HEK293 (cell line): ENCODE measurements around the gene SNUPN.

Experiments used
- AEBP2 ChIP-seq: fragments of 450-650 bp; formaldehyde crosslinking; IDR thresholded peaks from 2 replicates; pipeline ENCODE4 v1.5.1; 2016; ENCODE audit warnings: missing biosample characterization, missing genetic modification characterization, borderline replicate concordance
- FEZF1 ChIP-seq: fragments of 450-650 bp; formaldehyde crosslinking; IDR thresholded peaks from 2 replicates; pipeline ENCODE4 v1.5.1; 2016; ENCODE audit warnings: missing biosample characterization, missing genetic modification characterization
- GFI1B ChIP-seq: fragments of 450-650 bp; formaldehyde crosslinking; IDR thresholded peaks from 2 replicates; pipeline ENCODE4 v1.5.1; 2016; ENCODE audit warnings: missing biosample characterization, missing genetic modification characterization
- IKZF3 ChIP-seq: fragments of 450-650 bp; IDR thresholded peaks from 2 replicates; pipeline ENCODE4 v1.5.0; 2018; ENCODE audit warnings: missing biosample characterization, mild to moderate bottlenecking, missing genetic modification characterization, moderate library complexity
- MYNN ChIP-seq: fragments of 450-650 bp; formaldehyde crosslinking; IDR thresholded peaks from 2 replicates; pipeline ENCODE4 v1.5.1; 2016; ENCODE audit warnings: missing biosample characterization, missing genetic modification characterization, borderline replicate concordance
- SCRT1 ChIP-seq: fragments of 450-650 bp; formaldehyde crosslinking; IDR thresholded peaks from 2 replicates; pipeline ENCODE4 v1.5.1; 2016; ENCODE audit warnings: missing biosample characterization, missing genetic modification characterization, borderline replicate concordance
- SP2 ChIP-seq: fragments of 450-650 bp; formaldehyde crosslinking; IDR thresholded peaks from 2 replicates; pipeline ENCODE4 v1.5.1; 2016; ENCODE audit warnings: missing biosample characterization, missing genetic modification characterization
- TCF7L2 ChIP-seq: IDR thresholded peaks from 2 replicates; pipeline ENCODE4 v1.6.1; 2011; ENCODE audit warnings: low read depth, mild to moderate bottlenecking, inconsistent platforms, low read length, moderate library complexity, borderline replicate concordance
- ZBTB11 ChIP-seq: fragments of 450-650 bp; formaldehyde crosslinking; conservative IDR thresholded peaks from 2 replicates; pipeline ENCODE4 v1.5.1; 2016; ENCODE audit warnings: low read depth, missing biosample characterization, missing genetic modification characterization
- ZBTB20 ChIP-seq: fragments of 450-650 bp; formaldehyde crosslinking; IDR thresholded peaks from 2 replicates; pipeline ENCODE4 v1.5.1; 2016; ENCODE audit warnings: missing biosample characterization, missing genetic modification characterization
- ZFP37 ChIP-seq: fragments of 450-650 bp; formaldehyde crosslinking; IDR thresholded peaks from 2 replicates; pipeline ENCODE4 v1.5.1; 2016; ENCODE audit warnings: missing biosample characterization, missing genetic modification characterization
- ZNF155 ChIP-seq: fragments of 450-650 bp; formaldehyde crosslinking; IDR thresholded peaks from 2 replicates; pipeline ENCODE4 v1.5.1; 2016; ENCODE audit warnings: missing biosample characterization, missing genetic modification characterization
- ZNF16 ChIP-seq: fragments of 450-650 bp; formaldehyde crosslinking; IDR thresholded peaks from 2 replicates; pipeline ENCODE4 v1.5.1; 2016; ENCODE audit warnings: low read depth, missing biosample characterization, missing genetic modification characterization
- ZNF223 ChIP-seq: fragments of 450-650 bp; formaldehyde crosslinking; IDR thresholded peaks from 2 replicates; pipeline ENCODE4 v1.5.1; 2016; ENCODE audit warnings: missing biosample characterization, missing genetic modification characterization
- ZNF280D ChIP-seq: fragments of 450-650 bp; formaldehyde crosslinking; IDR thresholded peaks from 2 replicates; pipeline ENCODE4 v1.5.1; 2016; ENCODE audit warnings: missing biosample characterization, missing genetic modification characterization
- ZNF324 ChIP-seq: fragments of 450-650 bp; formaldehyde crosslinking; IDR thresholded peaks from 2 replicates; pipeline ENCODE4 v1.5.1; 2016; ENCODE audit warnings: missing biosample characterization, missing genetic modification characterization
- ZNF391 ChIP-seq: fragments of 450-650 bp; formaldehyde crosslinking; IDR thresholded peaks from 2 replicates; pipeline ENCODE4 v1.5.1; 2016; ENCODE audit warnings: low read depth, missing biosample characterization, missing genetic modification characterization, borderline replicate concordance
- ZNF518A ChIP-seq: fragments of 450-650 bp; formaldehyde crosslinking; conservative IDR thresholded peaks from 2 replicates; pipeline ENCODE4 v1.5.1; 2016; ENCODE audit warnings: low read depth, missing biosample characterization, missing genetic modification characterization
- ZNF521 ChIP-seq: fragments of 450-650 bp; formaldehyde crosslinking; IDR thresholded peaks from 2 replicates; pipeline ENCODE4 v1.5.1; 2017; ENCODE audit warnings: missing biosample characterization, mild to moderate bottlenecking, missing genetic modification characterization
- ZNF544 ChIP-seq: fragments of 450-650 bp; formaldehyde crosslinking; IDR thresholded peaks from 2 replicates; pipeline ENCODE4 v1.5.0; 2017; ENCODE audit warnings: missing biosample characterization, missing genetic modification characterization
- ZNF600 ChIP-seq: fragments of 450-650 bp; formaldehyde crosslinking; IDR thresholded peaks from 2 replicates; pipeline ENCODE4 v1.5.1; 2016; ENCODE audit warnings: missing biosample characterization, missing genetic modification characterization
- ZNF629 ChIP-seq: fragments of 450-650 bp; formaldehyde crosslinking; IDR thresholded peaks from 2 replicates; pipeline ENCODE4 v1.5.1; 2017; ENCODE audit warnings: missing biosample characterization, missing genetic modification characterization
- ZNF701 ChIP-seq: fragments of 450-650 bp; formaldehyde crosslinking; IDR thresholded peaks from 2 replicates; pipeline ENCODE4 v1.5.1; 2016; ENCODE audit warnings: missing biosample characterization, missing genetic modification characterization
- ZNF837 ChIP-seq: fragments of 450-650 bp; formaldehyde crosslinking; IDR thresholded peaks from 2 replicates; pipeline ENCODE4 v1.5.1; 2016; ENCODE audit warnings: missing biosample characterization, missing genetic modification characterization
- TF ChIP-seq, protein P1 (sequence below): fragments of 450-650 bp; formaldehyde crosslinking; IDR thresholded peaks from 2 replicates; pipeline ENCODE4 v1.5.1; 2017; ENCODE audit warnings: missing biosample characterization, missing genetic modification characterization

SNUPN gene

DNA sequence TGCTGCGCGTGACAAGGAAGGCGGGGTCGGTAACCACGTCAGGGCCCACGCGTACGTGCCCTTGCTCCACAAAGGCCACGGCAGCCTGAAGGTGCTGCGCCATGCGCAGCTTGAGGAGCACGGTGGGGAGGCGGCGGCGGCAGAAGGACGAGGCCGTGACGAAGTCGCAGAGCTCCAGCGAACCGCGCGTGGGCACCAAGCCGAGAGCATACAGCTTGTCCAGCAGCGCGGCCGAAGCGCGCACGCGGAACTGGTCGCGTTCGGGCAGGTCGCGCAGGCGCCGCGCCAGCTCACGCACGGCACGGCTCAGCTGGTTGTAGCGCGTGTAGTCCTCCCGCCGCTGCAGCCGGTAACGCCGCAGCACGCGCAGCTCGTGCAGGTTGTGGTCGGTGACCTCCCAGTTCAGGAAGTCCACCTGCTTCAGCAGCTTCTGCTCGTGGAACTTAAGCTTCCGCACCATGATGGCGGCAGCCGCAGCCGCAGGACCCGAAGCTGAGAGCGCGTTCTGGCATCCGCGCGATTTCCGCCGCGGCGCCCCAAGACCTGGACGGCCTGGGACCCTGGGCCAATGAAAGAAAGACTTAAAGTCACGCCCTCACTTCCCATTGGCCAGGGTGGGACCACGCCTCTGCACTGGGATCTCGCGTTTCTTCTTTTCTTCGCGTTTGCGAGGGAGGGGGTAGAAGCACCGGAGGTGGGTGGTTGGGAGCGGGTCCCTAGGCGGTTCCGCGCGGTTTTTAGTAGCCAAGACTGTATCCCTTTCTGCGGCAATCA is 14.4 kb upstream of the SNUPN start, which contains the start of gene IMP3 (continued):
- TF ChIP-seq ZNF518A (no peak), ZNF155 (no peak), ZNF223 (tag by site-specific recombination) (no peak), ZBTB11 (peak; percentile 81), AEBP2 (tag by site-specific recombination) (no peak), ZNF280D (tag by site-specific recombination) (no peak), GFI1B (tag by site-specific recombination) (no peak), ZNF391 (tag by site-specific recombination) (0 out of 2 replicates have a peak, but pooled peaks have one; percentile 66), TCF7L2 (no peak), SCRT1 (tag by site-specific recombination) (no peak), ZNF544 (tag by site-specific recombination) (no peak), SP2 (tag by site-specific recombination) (peak; percentile 98), ZNF521 (tag by site-specific recombination) (no peak), FEZF1 (tag by site-specific recombination) (no peak), ZNF837 (tag by site-specific recombination) (0 out of 2 replicates have a peak, but pooled peaks have one; percentile 50), ZNF600 (peak; percentile 100), ZFP37 (tag by site-specific recombination) (peak; percentile 87), ZNF16 (tag by site-specific recombination) (no peak), ZBTB20 (tag by site-specific recombination) (no peak), ZNF324 (tag by site-specific recombination) (peak; percentile 21; the same call in 1 of the 2 replicates), MYNN (tag by site-specific recombination) (no peak), IKZF3 (tag by site-specific recombination) (no peak), ZNF629 (tag by site-specific recombination) (peak; percentile 56), ZNF701 (tag by site-specific recombination) (no peak)
- TF ChIP-seq, protein P1, sequence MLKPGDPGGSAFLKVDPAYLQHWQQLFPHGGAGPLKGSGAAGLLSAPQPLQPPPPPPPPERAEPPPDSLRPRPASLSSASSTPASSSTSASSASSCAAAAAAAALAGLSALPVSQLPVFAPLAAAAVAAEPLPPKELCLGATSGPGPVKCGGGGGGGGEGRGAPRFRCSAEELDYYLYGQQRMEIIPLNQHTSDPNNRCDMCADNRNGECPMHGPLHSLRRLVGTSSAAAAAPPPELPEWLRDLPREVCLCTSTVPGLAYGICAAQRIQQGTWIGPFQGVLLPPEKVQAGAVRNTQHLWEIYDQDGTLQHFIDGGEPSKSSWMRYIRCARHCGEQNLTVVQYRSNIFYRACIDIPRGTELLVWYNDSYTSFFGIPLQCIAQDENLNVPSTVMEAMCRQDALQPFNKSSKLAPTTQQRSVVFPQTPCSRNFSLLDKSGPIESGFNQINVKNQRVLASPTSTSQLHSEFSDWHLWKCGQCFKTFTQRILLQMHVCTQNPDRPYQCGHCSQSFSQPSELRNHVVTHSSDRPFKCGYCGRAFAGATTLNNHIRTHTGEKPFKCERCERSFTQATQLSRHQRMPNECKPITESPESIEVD: no peak
